Pancreas (tissue), 10 donors: ENCODE measurements around the gene HDHD2. TPM values are rescaled to one million over a fixed set of nuclear protein-coding genes. Genes with fewer than 3 reads are reported as not detected.
A peak's percentile ranks its signal among the peaks of the same experiment; 100 is the strongest.

Source experiments
- ATAC-seq, 4 donors: fragments of 200-7000 bp; cut with Tn5 transposase; one replicate each; pipeline versions ENCODE4 v1.8.0 to v1.9.1; 2020; ENCODE audit warnings: mild to moderate bottlenecking in 4 of 4, moderate library complexity in 4 of 4
- DNase-seq, 6 donors: peaks; one replicate each; pipeline ENCODE4 v3.0.0-alpha.2; 2020
- FAIRE-seq: peaks from 2 replicates; lab custom pipeline; 2012; peaks lifted over from hg19 to GRCh38; lab: Jason Lieb, UNC
- H3K27ac ChIP-seq, 4 donors: fragments of 200-600 bp; sonication (generic); 1 replicate in 3 of 4; 2 replicates in 1 of 4; pipeline versions ENCODE4 v1.5.0 to v1.8.0; 2020
- H3K27me3 ChIP-seq, 4 donors: fragments of 200-600 bp; one replicate each; pipeline ENCODE4 v1.8.0; 2021
- H3K36me3 ChIP-seq, 3 donors: fragments of 200-600 bp; sonication (generic) in 1 of 3; one replicate each; pipeline versions ENCODE4 v1.5.0 to v1.8.0; 2020 to 2021
- H3K4me1 ChIP-seq, 3 donors: fragments of 200-600 bp; one replicate each; pipeline ENCODE4 v1.8.0; 2021
- H3K4me3 ChIP-seq, 4 donors: fragments of 200-600 bp; sonication (generic) in 2 of 4; one replicate each; pipeline versions ENCODE4 v1.5.0 to v1.8.0; 2020 to 2021
- H3K9me3 ChIP-seq, 4 donors: fragments of 200-600 bp; one replicate each; pipeline ENCODE4 v1.8.0; 2021
- CTCF ChIP-seq, 4 donors: fragments of 200-600 bp; sonication (generic) in 3 of 4; IDR thresholded peaks; one replicate each; pipeline versions ENCODE4 v1.5.0 to v1.8.0; 2021; ENCODE audit warnings: antibody characterized with exemption in 4 of 4
- WGBS, 2 donors: extraction: QIAGEN DNeasy Blood & Tissue Kit; methylation state at CpG; one replicate each; pipeline ENCODE4 v1.1.7; 2013; 5-methylcytosine and 5-hydroxymethylcytosine counted together
- intact Hi-C, 3 donors: fragments of 100-400 bp; cut with DNase I; formaldehyde crosslinking; loops; one replicate each; pipeline versions ENCODE4 v1.11.1 to v1.14.2; 2022
- polyA plus RNA-seq, 2 donors: library from polyadenylated mRNA; stranded (reverse); fragments of 200-250 nt; gene quantifications; one replicate each; pipeline ENCODE4 v1.2.3, GENCODE V29; 2013
- total RNA-seq, 6 donors: library from RNA; stranded (reverse); fragmentation: NEBNext Ultra II Directional in 4 of 6; extraction: Animal tissue kit (Norgen Biotek cat#: 25700) in 4 of 6; gene quantifications; one replicate each; pipeline versions ENCODE4 v1.2.1 to v1.2.4, GENCODE V29; 2021 to 2023
- donor health status: healthy with polysubstance abuse.
- donor health status: DM: no; HTN: no; CAD: no; lungs with moderate emphysema.
- donor health status: DM: no; HTN: no; CAD: no.
- donor health status: control.
- donor health status: control.
- donor health status: Bipolar disorder and iron deficiency.
- donor health status: DM: yes; HTN: yes; CAD: no.
- donor health status: DM: no; HTN: no; CAD: no.
- donor health status: DM: no; HTN: no; CAD: no.
- donor health status: DM: yes; HTN: yes; CAD: no.

The HDHD2 gene
- total and polyA plus RNA-seq, 8 donors, result 12.7 to 28.0 (median 22.0) TPM

- FAIRE-seq (no peak), ATAC-seq (no peak), DNase-seq (no peak)
- Histone ChIP-seq H3K27ac (no peak overlapping the region), H3K9me3 (no peaks in the 10 kb centered on the region), H3K36me3 (no peaks in the 10 kb centered on the region), H3K27me3 (no peaks in the 10 kb centered on the region), H3K4me1 (peaks cover 0 to 3% (median 0%) of the 10 kb centered on the region in 3 donors), H3K4me3 (no peak overlapping the region)
- intact Hi-C loops, result no loop called here
- 83 to 91% methylated on average over 2 of the region's 2 CpGs for WGBS, 2 donors
- no peak for TF ChIP-seq CTCF (IDR thresholded peaks at IDR 0.05)
Observed at GRCh38 chr18:47113796-47114540, 36.3 kb downstream of the HDHD2 start.

- Histone ChIP-seq H3K27me3 (no peaks in the 10 kb centered on the region), H3K27ac (peak overlapping the region in 2 of 4 donors; percentile 8 to 22), H3K9me3 (no peaks in the 10 kb centered on the region), H3K4me3 (no peak overlapping the region), H3K4me1 (no peaks in the 10 kb centered on the region), H3K36me3 (peaks cover 0 to 13% (median 0%) of the 10 kb centered on the region in 3 donors)
- FAIRE-seq (no peak), DNase-seq (no peak), ATAC-seq (peak in 3 of 4 donors; percentile 58 to 80 (median 64))
- intact Hi-C loops, result no loop called here
- WGBS, 2 donors, result 61 to 68% methylated on average over 6 of the region's 6 CpGs
- no peak for TF ChIP-seq CTCF (IDR thresholded peaks at IDR 0.05)
Observed at GRCh38 chr18:47110492-47111274, 39.6 kb downstream of the HDHD2 start.

GRCh38 chr18:47109720-47110119 lies 40.6 kb downstream of the HDHD2 start:
- FAIRE-seq, result no peak
- ATAC-seq, result no peak

GRCh38 chr18:47108998-47109405 lies 41.3 kb downstream of the HDHD2 start:
- Histone ChIP-seq H3K9me3 (no peaks in the 10 kb centered on the region), H3K4me1 (no peaks in the 10 kb centered on the region), H3K36me3 (peaks cover 0 to 13% (median 0%) of the 10 kb centered on the region in 3 donors), H3K27me3 (no peaks in the 10 kb centered on the region), H3K4me3 (no peak overlapping the region), H3K27ac (no peak overlapping the region)
- no peak for TF ChIP-seq CTCF (IDR thresholded peaks at IDR 0.05)
- FAIRE-seq, result no peak
- WGBS, 2 donors, result 86 to 93% methylated on average over 7 of the region's 7 CpGs
- intact Hi-C loops, result loop anchor here in 1 of 3 donors (10.0 kb wide), 1 partner anchor 96 kb away; no protein-coding TSS in a partner anchor
- no peak for DNase-seq
- ATAC-seq, result no peak

More at GRCh38 chr18:47109720-47110119, 40.6 kb downstream of the HDHD2 start:
- no peak for DNase-seq
- 58 to 79% methylated on average over 1 of the region's 1 CpG for WGBS, 2 donors
- Histone ChIP-seq H3K4me1 (no peaks in the 10 kb centered on the region), H3K9me3 (no peaks in the 10 kb centered on the region), H3K36me3 (peaks cover 0 to 13% (median 0%) of the 10 kb centered on the region in 3 donors), H3K27ac (peak overlapping the region in 1 of 4 donors; percentile 22), H3K27me3 (no peaks in the 10 kb centered on the region), H3K4me3 (no peak overlapping the region)
- TF ChIP-seq CTCF (IDR thresholded peaks at IDR 0.05), result no peak
- intact Hi-C loops, result loop anchor here in 1 of 3 donors (10.0 kb wide), 1 partner anchor 95 kb away; no protein-coding TSS in a partner anchor
